Osteoblast (primary cell): ENCODE measurements around the gene SERGEF. TPM values are rescaled to one million over a fixed set of nuclear protein-coding genes. Genes with fewer than 3 reads are reported as not detected.

Source experiments
- DNase-seq: peaks from one replicate; pipeline ENCODE4 v3.0.0; 2011; ENCODE audit warnings: low spot score, mixed read lengths; ENCODE audit not compliant: insufficient read length; ENCODE audit errors: missing footprints
- H2AFZ ChIP-seq: 2 replicates; pipeline ENCODE4 v1.6.0; 2011; ENCODE audit warnings: mild to moderate bottlenecking, low read length
- H3K27ac ChIP-seq: 2 replicates; pipeline ENCODE4 v1.5.1; 2011; ENCODE audit warnings: mild to moderate bottlenecking, low read depth, low read length, moderate library complexity
- H3K27me3 ChIP-seq: 2 replicates; pipeline ENCODE4 v1.6.0; 2012; ENCODE audit warnings: mild to moderate bottlenecking, control low read depth, inconsistent platforms, low read length, moderate library complexity; ENCODE audit not compliant: insufficient read depth
- H3K36me3 ChIP-seq: 2 replicates; pipeline ENCODE4 v1.5.1; 2011; ENCODE audit warnings: mild to moderate bottlenecking, low read length, control low read depth, moderate library complexity; ENCODE audit not compliant: insufficient read depth
- H3K4me1 ChIP-seq: 2 replicates; pipeline ENCODE4 v1.5.1; 2011; ENCODE audit warnings: mild to moderate bottlenecking, low read length, control low read depth, moderate library complexity; ENCODE audit not compliant: insufficient read depth
- H3K4me2 ChIP-seq: 2 replicates; pipeline ENCODE4 v1.6.0; 2011; ENCODE audit warnings: mild to moderate bottlenecking, low read length; ENCODE audit not compliant: insufficient read depth
- H3K4me3 ChIP-seq: fragments of 200-600 bp; sonication (generic); 3 replicates; pipeline ENCODE4 v1.5.1; 2012; ENCODE audit warnings: mild to moderate bottlenecking, low read length, inconsistent platforms; ENCODE audit not compliant: insufficient read depth
- H3K79me2 ChIP-seq: 2 replicates; pipeline ENCODE4 v1.6.0; 2012; ENCODE audit warnings: mild to moderate bottlenecking, low read length, control low read depth, inconsistent platforms; ENCODE audit not compliant: insufficient read depth
- H3K9me3 ChIP-seq: 2 replicates; pipeline ENCODE4 v1.5.1; 2011; ENCODE audit warnings: low read depth, low read length, control low read depth
- H4K20me1 ChIP-seq: 2 replicates; pipeline ENCODE4 v1.6.0; 2012; ENCODE audit warnings: mild to moderate bottlenecking, low read length, control low read depth; ENCODE audit not compliant: insufficient read depth
- total RNA-seq: library from RNA; depleted of rRNA; stranded (reverse); fragments of >200 nt; gene quantifications from 2 replicates; pipeline ENCODE4 v1.2.3, GENCODE V29; 2012
- TF ChIP-seq, protein P1 (sequence below): IDR thresholded peaks from 2 replicates; pipeline ENCODE4 v1.5.1; 2011; ENCODE audit warnings: mild to moderate bottlenecking, low read depth, low read length, moderate library complexity; ENCODE audit errors: extremely low read depth

The SERGEF gene
- total RNA-seq, 1 donor: 29.7 TPM

DNA sequence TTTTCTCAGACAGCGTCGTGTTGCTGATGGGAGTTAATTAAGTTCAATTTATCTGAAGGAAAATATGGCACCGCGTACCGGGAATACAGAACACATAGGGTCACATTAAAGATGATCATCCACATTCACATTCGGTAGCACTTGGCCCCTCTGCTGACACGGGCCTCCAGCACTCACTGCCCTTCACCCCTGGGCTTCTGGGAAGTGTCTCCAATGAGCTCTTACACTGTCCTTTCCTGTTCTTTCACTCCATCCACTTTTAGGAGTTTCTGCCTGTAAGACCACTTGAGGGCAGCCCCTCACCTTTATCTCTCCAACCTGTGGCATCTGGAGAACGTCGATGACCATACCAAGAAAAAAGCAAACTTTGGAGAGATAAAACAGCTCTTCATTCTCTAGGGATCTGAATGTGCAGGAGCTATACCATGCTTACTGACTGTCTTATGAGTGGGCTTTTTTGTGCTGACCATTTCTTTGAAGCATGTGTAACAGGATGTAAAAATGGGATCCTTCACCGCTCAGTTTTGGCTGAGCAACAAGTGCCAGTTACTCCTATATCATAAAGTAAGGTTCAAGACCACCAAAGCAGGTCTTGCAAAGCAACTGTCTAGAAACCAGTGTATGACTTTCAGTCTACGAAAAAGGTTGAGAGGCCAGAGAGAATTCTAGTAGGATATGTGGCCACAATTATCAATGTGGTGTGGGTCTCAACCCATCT is 1.1 kb upstream of the SERGEF start:
- Histone ChIP-seq H3K9me3 (no peaks in the 10 kb centered on the region), H3K4me2 (peak overlapping the region; percentile 89), H3K79me2 (peaks cover 2% of the 10 kb centered on the region), H3K27ac (no peak overlapping the region), H3K4me1 (peaks cover 12% of the 10 kb centered on the region), H3K36me3 (no peaks in the 10 kb centered on the region), H2AFZ (peak overlapping the region; percentile 93), H3K4me3 (peak overlapping the region; percentile 90), H3K27me3 (no peaks in the 10 kb centered on the region), H4K20me1 (no peaks in the 10 kb centered on the region)
- TF ChIP-seq, protein P1, sequence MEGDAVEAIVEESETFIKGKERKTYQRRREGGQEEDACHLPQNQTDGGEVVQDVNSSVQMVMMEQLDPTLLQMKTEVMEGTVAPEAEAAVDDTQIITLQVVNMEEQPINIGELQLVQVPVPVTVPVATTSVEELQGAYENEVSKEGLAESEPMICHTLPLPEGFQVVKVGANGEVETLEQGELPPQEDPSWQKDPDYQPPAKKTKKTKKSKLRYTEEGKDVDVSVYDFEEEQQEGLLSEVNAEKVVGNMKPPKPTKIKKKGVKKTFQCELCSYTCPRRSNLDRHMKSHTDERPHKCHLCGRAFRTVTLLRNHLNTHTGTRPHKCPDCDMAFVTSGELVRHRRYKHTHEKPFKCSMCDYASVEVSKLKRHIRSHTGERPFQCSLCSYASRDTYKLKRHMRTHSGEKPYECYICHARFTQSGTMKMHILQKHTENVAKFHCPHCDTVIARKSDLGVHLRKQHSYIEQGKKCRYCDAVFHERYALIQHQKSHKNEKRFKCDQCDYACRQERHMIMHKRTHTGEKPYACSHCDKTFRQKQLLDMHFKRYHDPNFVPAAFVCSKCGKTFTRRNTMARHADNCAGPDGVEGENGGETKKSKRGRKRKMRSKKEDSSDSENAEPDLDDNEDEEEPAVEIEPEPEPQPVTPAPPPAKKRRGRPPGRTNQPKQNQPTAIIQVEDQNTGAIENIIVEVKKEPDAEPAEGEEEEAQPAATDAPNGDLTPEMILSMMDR: no peak
- DNase-seq: no peak

DNA sequence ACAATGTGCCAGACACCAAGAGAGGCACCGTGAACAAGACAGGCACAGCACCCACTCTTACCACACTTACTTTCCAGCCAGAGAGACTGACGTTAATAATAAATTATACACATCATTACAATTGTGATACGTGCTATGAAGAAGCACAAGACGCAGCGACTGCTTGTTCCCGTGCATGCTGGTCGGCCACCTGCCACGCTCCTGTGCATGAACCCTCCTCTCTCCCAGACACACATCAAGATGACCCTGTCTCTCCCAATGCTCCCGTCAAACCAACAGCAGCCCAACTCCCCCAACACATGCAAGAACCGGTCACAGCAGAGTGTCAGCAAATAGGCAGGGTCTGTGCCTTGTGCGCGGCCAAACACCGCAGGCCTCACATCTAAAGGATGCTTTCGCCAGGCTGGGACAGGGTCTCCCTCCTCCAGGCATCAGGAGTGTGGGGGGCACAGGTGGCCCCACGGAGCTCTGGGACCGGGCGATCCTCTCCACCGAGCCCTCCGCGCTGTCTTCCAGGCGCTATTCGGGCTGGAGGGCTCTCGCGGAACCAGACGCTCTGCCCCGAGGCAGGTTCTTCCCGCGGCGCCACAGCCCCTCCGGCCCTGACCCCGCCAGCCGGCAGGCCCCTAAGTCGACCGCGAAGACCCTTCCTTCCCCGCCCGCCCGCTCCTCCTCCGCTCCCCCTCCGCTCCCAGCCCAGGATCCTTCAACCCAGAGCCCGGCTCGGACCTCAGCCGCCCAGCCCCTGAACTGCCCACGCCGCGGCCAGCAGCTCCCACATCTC is 533 bp downstream of the SERGEF start:
- TF ChIP-seq, protein P1: no peak
- Histone ChIP-seq H3K4me2 (peak overlapping the region; percentile 89), H3K36me3 (no peaks in the 10 kb centered on the region), H3K9me3 (no peaks in the 10 kb centered on the region), H3K27me3 (no peaks in the 10 kb centered on the region), H3K27ac (no peak overlapping the region), H3K4me1 (peaks cover 12% of the 10 kb centered on the region), H3K4me3 (peak overlapping the region; percentile 90), H2AFZ (peak overlapping the region; percentile 94), H3K79me2 (peaks cover 2% of the 10 kb centered on the region), H4K20me1 (no peaks in the 10 kb centered on the region)
- peak; percentile 79 for DNase-seq

DNA sequence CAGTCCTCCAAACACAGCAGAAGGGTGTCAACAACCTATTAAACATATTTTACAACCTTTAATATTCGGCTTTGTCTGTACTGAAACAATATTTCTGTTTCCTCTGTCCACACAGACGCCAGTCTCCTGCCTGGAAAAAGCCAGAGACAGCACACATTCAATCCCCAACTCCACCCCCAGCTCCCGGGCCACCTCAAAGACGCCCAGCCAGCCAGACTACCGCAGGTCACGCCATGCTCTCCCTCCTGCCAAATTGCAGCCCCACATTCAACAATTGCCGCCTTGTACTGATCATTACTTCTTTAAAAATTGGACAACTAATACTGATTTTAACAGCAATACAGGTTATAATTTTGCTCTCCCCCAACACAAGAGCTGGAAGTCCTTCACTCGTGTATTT is 1.2 kb downstream of the SERGEF start:
- no peaks in the 10 kb centered on the region for H4K20me1 ChIP-seq
- peak overlapping the region; percentile 89 for H3K4me2 ChIP-seq
- H3K9me3 ChIP-seq: no peaks in the 10 kb centered on the region
- TF ChIP-seq, protein P1: no peak
- DNase-seq: no peak
- peaks cover 2% of the 10 kb centered on the region for H3K79me2 ChIP-seq
- H3K27me3 ChIP-seq: no peaks in the 10 kb centered on the region
- H3K36me3 ChIP-seq: no peaks in the 10 kb centered on the region
- H2AFZ ChIP-seq: peak overlapping the region; percentile 94
- peaks cover 12% of the 10 kb centered on the region for H3K4me1 ChIP-seq
- H3K27ac ChIP-seq: no peak overlapping the region
- peak overlapping the region; percentile 90 for H3K4me3 ChIP-seq

DNA sequence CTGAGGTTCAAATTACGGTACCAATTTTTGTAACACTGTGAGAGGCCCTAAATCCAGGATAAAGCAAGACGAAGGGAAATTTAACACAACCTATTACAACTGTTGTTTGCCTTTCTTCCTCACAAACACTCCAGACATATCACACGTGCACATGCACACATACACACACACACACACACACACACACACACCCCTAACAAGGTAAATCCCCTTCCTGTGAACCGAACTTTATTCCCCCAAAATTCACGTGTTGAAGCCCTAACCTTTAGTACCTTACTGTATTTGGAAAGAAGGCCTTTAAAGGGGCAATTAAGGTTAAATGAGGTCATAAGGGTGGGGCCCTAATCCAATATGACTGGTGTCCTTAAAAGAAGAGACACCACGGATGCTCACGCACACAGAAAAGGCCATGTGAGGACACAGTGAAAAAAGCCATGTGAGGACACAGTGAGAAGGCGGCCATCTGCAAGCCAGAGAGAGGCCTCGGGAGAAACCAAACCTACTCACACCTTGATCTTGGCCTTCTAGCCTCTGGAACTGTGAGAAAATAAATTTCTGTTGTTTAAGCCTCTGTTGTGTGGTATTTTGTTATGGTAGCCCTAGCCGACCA is 1.8 kb downstream of the SERGEF start:
- H4K20me1 ChIP-seq: no peaks in the 10 kb centered on the region
- no peak overlapping the region for H3K4me3 ChIP-seq
- peaks cover 12% of the 10 kb centered on the region for H3K4me1 ChIP-seq
- no peak overlapping the region for H3K27ac ChIP-seq
- H3K36me3 ChIP-seq: no peaks in the 10 kb centered on the region
- H3K4me2 ChIP-seq: no peak overlapping the region
- H2AFZ ChIP-seq: no peak overlapping the region
- peaks cover 2% of the 10 kb centered on the region for H3K79me2 ChIP-seq
- no peaks in the 10 kb centered on the region for H3K27me3 ChIP-seq
- TF ChIP-seq, protein P1: no peak
- H3K9me3 ChIP-seq: no peaks in the 10 kb centered on the region
- DNase-seq: no peak
